GM12878 (cell line): Measurements from ENCODE around the gene CASR. TPM values are rescaled to one million over a fixed set of nuclear protein-coding genes. Genes with fewer than 3 reads are reported as not detected.

ENCODE experiments used
- ATF7 ChIP-seq: fragments of 450-650 bp; IDR thresholded peaks from 2 replicates; pipeline ENCODE4 v1.6.1; 2016; ENCODE audit warnings: low read depth, mild to moderate bottlenecking
- BCL11A ChIP-seq: IDR thresholded peaks from 2 replicates; pipeline ENCODE4 v1.6.1; 2011; ENCODE audit warnings: low read depth, low read length
- CHD1 ChIP-seq: IDR thresholded peaks from 2 replicates; pipeline ENCODE4 v1.6.1; 2012; ENCODE audit warnings: low read depth, low read length, improper control_type of control experiment
- EED ChIP-seq: sonication (generic); IDR thresholded peaks from 2 replicates; pipeline ENCODE4 v1.6.1; 2016; ENCODE audit warnings: antibody characterized with exemption, low read depth
- GATAD2B ChIP-seq: fragments of 450-650 bp; conservative IDR thresholded peaks from 2 replicates; pipeline ENCODE4 v1.6.1; 2017; ENCODE audit warnings: low read depth, mild to moderate bottlenecking, moderate library complexity
- HDGF ChIP-seq: fragments of 450-650 bp; IDR thresholded peaks from 2 replicates; pipeline ENCODE4 v1.6.1; 2016; ENCODE audit warnings: antibody characterized with exemption
- IKZF1 ChIP-seq: fragments of 450-650 bp; conservative IDR thresholded peaks from 2 replicates; pipeline ENCODE4 v1.6.1; 2017; ENCODE audit warnings: antibody characterized with exemption, mild to moderate bottlenecking
- IKZF2 ChIP-seq, 2 experiments: fragments of 450-650 bp; IDR thresholded peaks; 2 replicates each; pipeline ENCODE4 v1.6.1; 2017; ENCODE audit warnings: mild to moderate bottlenecking in 2 of 2, moderate library complexity in 2 of 2
- MTA2 ChIP-seq: fragments of 450-650 bp; IDR thresholded peaks from 2 replicates; pipeline ENCODE4 v1.6.1; 2016; ENCODE audit warnings: low read depth, mild to moderate bottlenecking, moderate library complexity
- NBN ChIP-seq: fragments of 450-650 bp; IDR thresholded peaks from 2 replicates; pipeline ENCODE4 v1.6.1; 2016
- NFYA ChIP-seq: IDR thresholded peaks from 2 replicates; pipeline ENCODE4 v1.6.1; 2011; ENCODE audit warnings: low read depth, mild to moderate bottlenecking, low read length, improper control_type of control experiment, borderline replicate concordance
- NR2C1 ChIP-seq: fragments of 450-650 bp; IDR thresholded peaks from 2 replicates; pipeline ENCODE4 v1.6.1; 2017; ENCODE audit warnings: antibody characterized with exemption, mild to moderate bottlenecking, moderate library complexity
- NR2C2 ChIP-seq: IDR thresholded peaks from 2 replicates; pipeline ENCODE4 v1.6.1; 2011; ENCODE audit warnings: borderline replicate concordance, low read depth; ENCODE audit not compliant: control insufficient read depth, insufficient read length
- RELA ChIP-seq: fragments of 450-650 bp; IDR thresholded peaks from 2 replicates; pipeline ENCODE4 v1.8.0; 2014; ENCODE audit warnings: borderline replicate concordance; ENCODE audit not compliant: partially characterized antibody
- RUNX3 ChIP-seq: IDR thresholded peaks from 2 replicates; pipeline ENCODE4 v1.6.1; 2012; ENCODE audit warnings: low read length, inconsistent platforms
- SREBF2 ChIP-seq: IDR thresholded peaks from 2 replicates; pipeline ENCODE4 v1.6.1; 2012; ENCODE audit warnings: mild to moderate bottlenecking, low read length
- SUPT20H ChIP-seq: IDR thresholded peaks from 2 replicates; pipeline ENCODE4 v1.6.1; 2011; ENCODE audit warnings: low read depth, mild to moderate bottlenecking, low read length, moderate library complexity, borderline replicate concordance; ENCODE audit not compliant: control insufficient read depth
- TCF3 ChIP-seq: IDR thresholded peaks from 2 replicates; pipeline ENCODE4 v1.6.1; 2012; ENCODE audit warnings: low read depth, mild to moderate bottlenecking, low read length, borderline replicate concordance; ENCODE audit not compliant: insufficient read depth
- USF1 ChIP-seq: IDR thresholded peaks from 2 replicates; pipeline ENCODE4 v1.6.1; 2011; ENCODE audit warnings: borderline replicate concordance, low read depth, mild to moderate bottlenecking, moderate library complexity, mixed read lengths, low read length; ENCODE audit not compliant: insufficient read depth; ENCODE audit errors: extremely low read length
- ZBED1 ChIP-seq: IDR thresholded peaks from 2 replicates; pipeline ENCODE4 v1.6.1; 2016; ENCODE audit warnings: borderline replicate concordance
- ZBTB11 ChIP-seq: fragments of 450-650 bp; formaldehyde crosslinking; IDR thresholded peaks from 2 replicates; pipeline ENCODE4 v1.5.0; 2022; ENCODE audit warnings: mild to moderate bottlenecking, missing genetic modification characterization
- polyA plus RNA-seq, 11 experiments: library from polyadenylated mRNA; depleted of rRNA in 4 of 11; unstranded in 6 of 11; stranded (reverse) in 5 of 11; fragments of >200 nt; fragmentation: Nextera tagmentation in 4 of 11; fragmentation: Illumina TruSeq in 1 of 11; extraction: Ambion mirVana in 4 of 11; extraction: Trizol in 1 of 11; gene quantifications; 1 replicate in 1 of 11; 2 replicates in 10 of 11; pipeline versions ENCODE4 v1.2.1 to v1.2.3, GENCODE V29; 2011 to 2016; ENCODE audit warnings: inconsistent platforms in 2 of 11, missing spikeins in 2 of 11, low read depth in 1 of 11
- total RNA-seq, 4 experiments: library from RNA; depleted of rRNA in 3 of 4; stranded (reverse); fragments of >200 nt in 3 of 4; fragmentation: Illumina TruSeq in 1 of 4; extraction: Trizol in 1 of 4; gene quantifications; 2 replicates each; pipeline versions ENCODE4 v1.2.1 to v1.2.3, GENCODE V29; 2013 to 2021
- TF ChIP-seq, protein P1 (sequence below): IDR thresholded peaks from 2 replicates; pipeline ENCODE4 v1.6.1; 2011; ENCODE audit warnings: borderline replicate concordance, low read depth, mild to moderate bottlenecking, moderate library complexity, low read length; ENCODE audit not compliant: insufficient read depth, poor library complexity, severe bottlenecking
- TF ChIP-seq, protein P2 (sequence below): fragments of 450-650 bp; IDR thresholded peaks from 2 replicates; pipeline ENCODE4 v1.6.1; 2016; ENCODE audit warnings: mild to moderate bottlenecking

Gene CASR
- total and polyA plus RNA-seq, 10 of the 15 experiments (the other 5 are each of a cell fraction or from before 2014, with no cell fraction given) = 0.04 to 0.37 (median 0.11) TPM

- TF ChIP-seq, protein P1, sequence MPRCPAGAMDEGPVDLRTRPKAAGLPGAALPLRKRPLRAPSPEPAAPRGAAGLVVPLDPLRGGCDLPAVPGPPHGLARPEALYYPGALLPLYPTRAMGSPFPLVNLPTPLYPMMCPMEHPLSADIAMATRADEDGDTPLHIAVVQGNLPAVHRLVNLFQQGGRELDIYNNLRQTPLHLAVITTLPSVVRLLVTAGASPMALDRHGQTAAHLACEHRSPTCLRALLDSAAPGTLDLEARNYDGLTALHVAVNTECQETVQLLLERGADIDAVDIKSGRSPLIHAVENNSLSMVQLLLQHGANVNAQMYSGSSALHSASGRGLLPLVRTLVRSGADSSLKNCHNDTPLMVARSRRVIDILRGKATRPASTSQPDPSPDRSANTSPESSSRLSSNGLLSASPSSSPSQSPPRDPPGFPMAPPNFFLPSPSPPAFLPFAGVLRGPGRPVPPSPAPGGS = no peak
- TF ChIP-seq IKZF1 (peak; percentile 66), IKZF2 (IDR thresholded peaks at IDR 0.05) (peak; percentile 23 to 52; a peak in 2 of 4 replicates), TCF3 (no peak), SUPT20H (no peak), NR2C2 (no peak), SREBF2 (no peak), RELA (peak; percentile 82), BCL11A (peak; percentile 10; the same call in 1 of the 2 replicates), NBN (no peak; the same call in 1 of the 2 replicates), MTA2 (0 out of 2 replicates have a peak, but pooled peaks have one; percentile 19), CHD1 (no peak), ATF7 (peak; percentile 54; the same call in 1 of the 2 replicates), GATAD2B (0 out of 2 replicates have a peak, but pooled peaks have one; percentile 25), NR2C1 (no peak), ZBTB11 (CRISPR knock-in tag) (no peak), RUNX3 (peak; percentile 86), ZBED1 (no peak), EED (peak; percentile 74), NFYA (no peak), HDGF (no peak), USF1 (no peak)
- TF ChIP-seq, protein P2, sequence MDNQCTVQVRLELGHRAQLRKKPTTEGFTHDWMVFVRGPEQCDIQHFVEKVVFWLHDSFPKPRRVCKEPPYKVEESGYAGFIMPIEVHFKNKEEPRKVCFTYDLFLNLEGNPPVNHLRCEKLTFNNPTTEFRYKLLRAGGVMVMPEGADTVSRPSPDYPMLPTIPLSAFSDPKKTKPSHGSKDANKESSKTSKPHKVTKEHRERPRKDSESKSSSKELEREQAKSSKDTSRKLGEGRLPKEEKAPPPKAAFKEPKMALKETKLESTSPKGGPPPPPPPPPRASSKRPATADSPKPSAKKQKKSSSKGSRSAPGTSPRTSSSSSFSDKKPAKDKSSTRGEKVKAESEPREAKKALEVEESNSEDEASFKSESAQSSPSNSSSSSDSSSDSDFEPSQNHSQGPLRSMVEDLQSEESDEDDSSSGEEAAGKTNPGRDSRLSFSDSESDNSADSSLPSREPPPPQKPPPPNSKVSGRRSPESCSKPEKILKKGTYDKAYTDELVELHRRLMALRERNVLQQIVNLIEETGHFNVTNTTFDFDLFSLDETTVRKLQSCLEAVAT = 0 out of 2 replicates have a peak, but pooled peaks have one; percentile 32
Observed at GRCh38 chr3:122322095-122323075, 138.9 kb downstream of the CASR start (continued).
